ENCODE data around the gene KDF1. TPM values are rescaled to one million over a fixed set of nuclear protein-coding genes. Genes with fewer than 3 reads are reported as not detected.
A peak's percentile ranks its signal among the peaks of the same experiment; 100 is the strongest.

Gene KDF1, protein sequence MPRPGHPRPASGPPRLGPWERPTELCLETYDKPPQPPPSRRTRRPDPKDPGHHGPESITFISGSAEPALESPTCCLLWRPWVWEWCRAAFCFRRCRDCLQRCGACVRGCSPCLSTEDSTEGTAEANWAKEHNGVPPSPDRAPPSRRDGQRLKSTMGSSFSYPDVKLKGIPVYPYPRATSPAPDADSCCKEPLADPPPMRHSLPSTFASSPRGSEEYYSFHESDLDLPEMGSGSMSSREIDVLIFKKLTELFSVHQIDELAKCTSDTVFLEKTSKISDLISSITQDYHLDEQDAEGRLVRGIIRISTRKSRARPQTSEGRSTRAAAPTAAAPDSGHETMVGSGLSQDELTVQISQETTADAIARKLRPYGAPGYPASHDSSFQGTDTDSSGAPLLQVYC
- not detected in 2 replicates for total RNA-seq (2014; rRNA removed; shearing (Covaris generic))

DNA sequence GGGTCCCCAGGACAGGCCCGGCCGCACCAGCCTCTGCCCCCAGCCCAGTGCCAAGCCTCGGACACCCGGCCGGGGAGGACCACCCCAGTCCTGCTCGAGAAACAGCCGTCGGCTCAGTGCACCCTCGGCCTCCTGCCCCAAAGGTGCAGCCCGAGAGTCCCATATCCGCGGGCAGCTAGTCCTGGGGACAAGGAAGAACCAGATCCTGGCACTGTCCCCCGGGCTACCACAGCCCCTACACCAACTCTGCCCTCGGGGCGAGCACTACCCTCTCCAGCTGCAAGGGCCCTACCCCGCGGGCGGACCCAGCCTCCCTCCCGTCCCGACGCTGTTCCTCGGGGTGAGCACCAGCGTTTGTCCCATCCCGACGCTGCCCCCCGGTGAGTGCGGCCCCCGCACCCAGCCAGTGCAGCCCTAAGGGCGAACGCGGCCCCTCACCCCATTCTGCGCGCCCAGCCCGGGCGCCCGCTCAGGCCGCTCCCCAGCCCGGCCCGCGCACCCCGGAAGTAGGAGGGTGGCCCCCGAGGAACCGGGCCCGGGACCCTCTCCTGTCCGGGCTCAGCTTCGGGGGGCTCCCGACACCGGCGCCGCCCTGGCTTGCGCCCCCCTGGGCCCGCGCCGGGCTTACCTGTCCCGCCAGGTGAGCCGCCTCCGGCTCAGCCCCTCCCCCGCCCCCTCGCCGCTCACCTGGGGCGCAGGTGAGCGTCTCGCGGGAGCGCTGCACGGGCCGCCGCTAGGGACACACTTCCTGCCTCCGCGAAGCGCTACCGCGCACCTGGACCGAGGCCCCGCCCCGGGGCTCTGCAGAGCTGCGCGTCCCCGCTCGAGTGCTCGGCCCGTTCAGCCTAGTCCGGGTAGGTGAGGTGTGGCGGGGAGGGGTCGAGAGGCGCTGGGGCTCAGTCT is at the start of gene KDF1:
Gene KDF1 (minus strand): TSS at position 747 of the 903 bp plus-strand sequence. CDS start 8,088 bp downstream, outside the sequence.
- DNase-seq (ENCODE audit: low spot score), result no peak

DNA sequence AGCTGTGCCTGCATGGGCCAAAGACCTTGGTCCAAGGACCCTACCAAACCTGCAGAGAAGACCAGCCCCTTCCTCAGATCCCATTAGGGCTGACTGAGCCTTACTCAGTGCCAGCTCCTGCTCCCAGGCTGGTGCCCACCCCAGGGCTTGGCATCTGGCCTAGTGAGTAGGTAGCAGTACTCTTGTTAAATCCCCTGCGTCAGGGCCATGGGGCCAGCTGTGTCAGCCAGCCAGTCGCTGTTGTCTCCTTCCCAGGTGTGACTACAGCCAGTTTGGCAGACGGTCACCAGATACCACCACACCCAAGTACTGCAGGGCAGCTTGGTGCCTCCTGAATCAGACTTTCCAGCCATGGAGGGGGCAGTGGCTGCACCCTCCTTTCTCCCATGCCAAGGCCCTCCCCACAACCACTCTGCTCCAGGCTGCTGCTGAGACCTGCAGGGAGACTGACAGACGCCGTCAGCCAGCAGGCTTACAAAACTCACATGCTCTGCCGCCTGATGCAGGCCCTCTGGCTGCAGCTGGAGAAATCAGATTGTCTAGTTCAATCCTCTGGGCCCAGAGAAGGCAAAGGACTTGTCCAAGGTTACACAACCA is 49.4 kb upstream of the KDF1 start:
- DNase-seq (ENCODE audit: low spot score), result peak; percentile 55

DNA sequence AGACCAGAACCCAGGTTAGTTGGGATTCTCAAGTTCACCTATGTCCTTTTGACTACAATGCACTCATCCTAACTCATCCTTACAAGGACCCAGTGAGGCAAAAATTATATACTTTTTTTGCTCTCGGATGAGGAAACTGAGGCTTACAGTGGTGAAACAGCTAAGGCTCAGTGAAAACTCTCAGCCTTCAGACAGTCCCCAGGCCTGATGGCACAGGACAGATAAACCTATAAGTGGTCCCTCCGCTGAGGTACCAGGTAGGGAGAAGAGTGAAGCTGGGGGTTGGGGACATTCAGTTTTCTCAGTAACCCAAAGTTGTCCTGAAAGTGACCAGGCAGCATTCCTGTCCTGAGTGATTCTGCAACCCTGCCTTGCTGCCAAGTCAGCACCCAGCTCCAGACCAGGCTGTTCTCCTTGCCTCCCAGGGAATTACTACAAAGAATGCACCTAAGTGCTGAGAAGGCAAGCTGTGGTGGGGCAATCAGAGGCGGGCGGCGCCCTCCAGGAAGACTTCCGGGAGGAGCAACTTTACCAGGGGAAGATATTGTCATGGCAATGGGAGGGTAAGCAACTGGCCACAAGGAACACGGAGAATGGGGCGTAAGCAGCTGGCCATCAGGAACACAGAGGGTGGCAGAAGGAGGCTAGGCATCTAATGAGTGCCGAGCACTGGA is 47.8 kb upstream of the KDF1 start:
- no peak for DNase-seq (ENCODE audit: low spot score)

DNA sequence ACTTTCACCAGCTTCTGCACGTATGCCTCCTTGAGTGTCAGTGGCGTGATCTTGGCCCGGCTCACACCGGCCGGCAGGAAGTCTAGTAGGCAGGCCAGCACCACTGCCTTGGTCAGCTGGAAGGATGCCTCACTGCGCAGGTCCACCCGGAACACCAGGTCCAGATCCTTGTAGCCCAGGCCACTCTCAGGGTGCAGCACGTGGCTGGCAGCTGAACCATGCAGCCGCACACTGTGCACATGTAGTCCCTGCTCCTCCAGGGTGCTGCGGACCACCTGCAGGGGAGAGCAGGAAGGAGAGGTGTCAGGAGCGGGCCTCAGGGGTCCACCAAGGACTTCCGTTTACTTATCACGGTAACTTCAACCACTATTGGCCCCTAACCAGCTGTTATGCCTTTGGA is 46.4 kb upstream of the KDF1 start:
- no peak for DNase-seq (ENCODE audit: low spot score)

DNA sequence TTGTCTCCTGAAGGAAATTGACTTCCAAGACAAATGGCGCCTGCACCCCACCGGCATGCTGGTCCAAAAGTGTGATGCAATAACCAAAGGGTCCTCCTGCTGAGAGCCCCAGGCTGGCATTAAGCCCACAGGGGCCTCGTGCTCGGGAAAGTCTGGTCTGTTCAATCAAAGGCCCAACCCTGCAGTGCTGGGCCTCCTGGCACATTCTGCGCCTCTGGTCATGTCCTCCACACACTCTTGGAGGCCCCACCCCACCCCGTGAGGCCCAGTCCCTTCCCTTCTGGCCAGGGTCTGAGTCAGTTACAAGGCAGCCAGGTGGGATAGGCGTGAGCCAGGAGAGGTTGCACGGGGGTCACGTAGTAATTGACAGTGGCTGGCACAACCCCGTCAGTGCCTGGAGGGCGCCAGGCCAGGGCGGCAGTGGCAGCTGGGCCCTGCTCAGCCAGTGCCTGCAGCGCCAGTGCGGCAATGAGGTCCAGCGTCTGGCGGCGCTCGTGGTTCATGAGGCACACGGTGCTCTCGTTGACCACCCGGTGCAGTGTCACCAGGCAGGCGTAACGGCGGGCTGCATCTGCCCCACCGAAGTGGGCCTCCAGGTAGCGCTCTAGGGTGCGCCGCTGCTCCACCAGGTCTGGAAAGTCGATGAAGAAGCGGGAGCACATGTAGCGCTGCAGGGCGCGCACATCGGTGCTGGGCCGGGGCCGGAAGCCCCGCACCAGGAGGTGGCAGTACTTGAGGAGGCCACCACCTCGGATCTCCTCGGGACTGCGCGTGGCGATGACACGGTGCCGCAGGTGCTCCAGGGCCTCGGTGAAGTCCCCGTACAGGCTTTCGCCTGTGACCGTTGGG is 45.6 kb upstream of the KDF1 start:
- no peak for DNase-seq (ENCODE audit: low spot score)

DNA sequence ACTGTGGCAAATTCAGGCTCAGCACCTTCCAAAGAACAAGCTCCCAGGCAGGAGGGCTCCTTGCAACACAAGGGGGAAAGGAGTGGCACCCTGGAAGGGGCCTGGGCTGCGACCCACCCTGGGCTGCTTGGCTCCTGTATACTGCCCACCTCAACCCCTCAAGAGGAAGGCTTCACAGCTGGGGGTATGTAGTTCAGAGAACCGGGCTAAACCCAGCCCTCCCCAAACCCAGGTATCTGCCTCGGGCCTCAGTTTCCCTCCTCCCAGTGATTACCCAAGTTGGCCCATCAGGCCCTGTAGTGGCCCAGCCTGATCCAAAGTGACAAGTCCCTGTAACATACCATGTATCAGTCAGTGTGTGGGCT is 44.9 kb upstream of the KDF1 start:
- DNase-seq (ENCODE audit: low spot score), result no peak

DNA sequence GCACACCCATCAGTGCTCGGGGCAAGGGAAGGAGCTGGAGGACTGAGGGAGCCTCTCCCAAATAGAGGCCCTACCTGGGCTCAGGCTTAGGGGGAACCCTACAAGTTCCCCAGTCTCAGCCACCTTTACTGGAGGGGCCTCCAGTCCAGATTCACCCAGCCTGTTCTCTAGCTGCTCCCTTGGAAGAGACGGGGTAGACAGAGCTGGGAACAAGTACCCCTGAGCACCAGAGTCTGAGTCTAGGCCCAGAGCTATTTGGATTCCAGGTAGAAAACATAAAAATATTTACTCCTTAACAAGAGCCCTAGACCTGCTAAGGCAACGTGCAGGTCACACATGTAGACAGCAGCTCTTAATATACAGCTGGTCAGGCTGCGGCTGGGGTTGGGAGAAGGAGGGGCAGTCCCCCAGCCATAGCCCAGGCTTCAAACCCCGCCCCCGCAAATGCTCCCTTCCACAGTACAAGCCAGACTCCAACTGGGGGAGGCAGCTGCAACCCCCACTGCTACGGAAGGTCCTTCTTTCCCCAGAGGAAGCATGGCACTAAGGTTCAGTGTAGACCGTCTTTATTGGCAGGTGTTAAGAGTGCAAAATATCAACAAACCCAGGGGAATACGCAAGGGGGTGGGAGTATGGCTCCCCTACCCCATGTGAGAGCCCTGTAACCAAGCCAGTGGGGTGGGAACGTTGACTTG is 44.4 kb upstream of the KDF1 start:
- DNase-seq (ENCODE audit: low spot score), result no peak

DNA sequence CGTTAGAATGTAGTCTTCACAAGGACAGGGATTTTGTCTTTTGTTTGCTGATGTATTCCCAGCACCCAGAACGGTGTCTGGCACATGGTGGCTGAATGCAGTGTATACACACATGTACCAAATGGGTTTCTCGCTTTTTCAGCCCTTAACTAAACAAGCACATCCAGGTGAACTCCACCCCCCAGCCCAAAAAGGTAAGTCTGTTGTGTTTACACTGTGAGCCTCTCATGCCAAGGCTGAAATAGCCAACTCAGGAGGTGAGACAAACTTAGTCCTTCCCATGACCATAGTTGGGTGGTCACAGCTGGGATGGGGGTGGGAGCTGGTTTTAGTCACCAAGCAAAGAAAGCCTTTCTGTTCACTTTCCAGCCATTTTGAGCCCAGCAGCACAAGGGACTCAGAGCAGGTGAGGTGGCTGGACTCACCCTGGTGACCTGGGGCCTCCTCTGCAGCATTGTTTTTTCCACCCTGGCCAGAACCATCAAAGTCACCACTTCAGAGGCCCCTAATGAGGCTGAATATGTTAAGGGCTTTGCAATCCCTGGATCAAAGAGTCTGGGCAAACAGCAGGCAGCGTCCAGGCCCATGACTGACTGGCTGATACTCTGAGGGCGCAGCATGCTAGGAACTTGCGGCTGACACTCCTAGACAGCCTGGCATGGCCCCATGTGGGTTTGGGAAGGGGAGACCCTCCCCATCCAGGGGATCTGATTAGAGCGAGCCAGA is 43.6 kb upstream of the KDF1 start:
- DNase-seq (ENCODE audit: low spot score), result no peak

DNA sequence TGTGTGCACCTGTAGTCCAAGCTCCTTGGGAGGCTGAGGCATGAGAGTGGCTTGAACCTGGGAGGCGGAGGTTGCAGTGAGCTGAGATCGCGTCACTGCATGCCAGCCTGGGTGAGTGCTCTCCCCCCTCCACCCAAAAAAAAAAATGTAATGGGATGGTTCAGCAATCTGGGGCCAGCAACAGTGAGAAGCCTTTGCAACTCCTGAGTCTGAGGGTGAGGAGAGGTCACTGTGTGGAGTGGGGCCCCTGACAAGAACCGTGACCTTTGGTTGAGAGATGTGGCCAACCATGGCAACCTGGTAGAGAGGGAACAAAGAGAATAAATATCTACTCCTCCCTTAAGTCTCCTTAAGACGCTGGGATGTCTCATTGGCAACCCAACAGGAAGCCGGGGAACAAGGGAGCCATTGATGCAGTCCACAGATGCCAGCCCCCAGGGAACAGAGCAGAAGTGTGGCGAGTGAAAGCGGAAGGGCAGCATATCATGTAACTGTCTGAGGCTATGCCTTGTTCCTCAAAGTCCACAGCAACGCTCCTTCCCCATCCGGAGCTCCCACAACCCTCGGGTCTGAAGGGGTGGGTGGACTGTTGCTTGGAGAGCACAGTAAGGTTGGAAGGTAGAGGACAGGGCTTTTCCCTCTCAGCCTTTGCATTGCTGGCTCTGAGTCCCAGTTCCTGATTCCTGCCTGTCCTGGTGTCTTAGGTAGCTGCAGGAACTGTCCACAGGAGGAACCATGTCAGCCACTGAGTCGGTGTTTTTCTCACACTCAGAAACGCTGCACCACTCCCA is 41.5 kb upstream of the KDF1 start:
- DNase-seq (ENCODE audit: low spot score), result no peak

DNA sequence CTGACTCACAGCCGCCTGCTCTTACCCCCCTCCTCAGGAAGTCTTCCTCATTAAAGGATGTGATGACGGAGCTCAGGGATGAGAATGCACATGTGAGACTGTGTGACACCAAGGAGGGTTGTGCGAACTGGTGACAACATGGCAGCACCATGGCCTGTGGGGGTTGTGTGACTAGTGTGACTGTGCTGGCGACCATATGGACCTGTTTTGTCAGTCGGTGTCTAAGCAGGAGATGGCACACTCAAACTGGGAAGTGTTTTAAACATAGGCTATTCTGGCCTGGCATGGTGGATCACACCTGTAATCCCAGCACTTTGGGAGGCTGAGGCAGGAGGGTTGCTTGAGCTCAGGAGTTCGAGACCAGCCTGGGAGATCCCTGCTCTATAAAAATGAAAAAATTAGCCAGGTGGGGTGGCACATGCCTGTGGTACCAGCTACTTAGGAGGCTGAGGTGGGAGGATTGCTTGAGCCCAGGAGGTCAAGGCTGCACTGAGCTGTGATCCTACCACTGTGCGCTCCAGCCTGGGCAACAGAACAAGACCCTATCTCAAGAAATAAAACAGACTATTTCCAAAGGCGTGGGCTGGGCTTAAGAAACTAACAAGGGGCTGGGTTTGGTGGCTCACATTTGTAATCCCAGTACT is 40.7 kb upstream of the KDF1 start:
- peak; percentile 83 for DNase-seq (ENCODE audit: low spot score)

DNA sequence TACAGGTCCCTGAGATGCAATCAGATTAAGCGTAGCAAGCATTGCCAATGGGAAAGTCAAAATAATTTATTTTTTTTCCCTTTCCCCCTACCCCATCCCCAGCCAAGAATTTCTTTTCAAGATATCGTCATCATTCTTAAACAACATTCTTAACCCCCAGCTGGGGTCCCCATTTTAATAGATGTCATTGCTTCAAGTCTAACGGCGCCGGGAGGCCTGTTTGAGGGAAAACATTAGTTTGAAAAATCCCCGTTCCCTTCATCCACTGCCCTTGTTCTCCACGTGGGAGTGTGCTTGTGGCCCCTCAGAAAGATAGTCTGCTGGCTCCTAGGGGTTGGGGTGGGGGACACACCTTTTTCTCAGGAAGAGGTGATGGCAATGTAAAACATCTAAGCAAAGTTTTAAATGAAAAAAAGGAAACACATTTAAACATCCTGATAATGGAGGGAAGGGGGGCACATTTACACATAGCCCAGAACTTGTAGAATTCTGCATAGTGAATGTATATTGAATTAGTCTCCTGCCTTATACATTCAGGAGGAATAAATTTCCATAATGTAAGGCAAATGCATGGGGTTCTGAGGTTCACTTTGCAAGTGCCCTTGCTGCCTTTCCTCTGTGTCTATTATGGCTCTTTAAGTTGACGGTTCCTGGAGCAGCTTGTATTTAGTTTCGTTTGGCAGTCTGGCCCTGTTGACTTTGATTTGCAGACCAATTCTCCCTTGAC is 40.0 kb upstream of the KDF1 start:
- no peak for DNase-seq (ENCODE audit: low spot score)

DNA sequence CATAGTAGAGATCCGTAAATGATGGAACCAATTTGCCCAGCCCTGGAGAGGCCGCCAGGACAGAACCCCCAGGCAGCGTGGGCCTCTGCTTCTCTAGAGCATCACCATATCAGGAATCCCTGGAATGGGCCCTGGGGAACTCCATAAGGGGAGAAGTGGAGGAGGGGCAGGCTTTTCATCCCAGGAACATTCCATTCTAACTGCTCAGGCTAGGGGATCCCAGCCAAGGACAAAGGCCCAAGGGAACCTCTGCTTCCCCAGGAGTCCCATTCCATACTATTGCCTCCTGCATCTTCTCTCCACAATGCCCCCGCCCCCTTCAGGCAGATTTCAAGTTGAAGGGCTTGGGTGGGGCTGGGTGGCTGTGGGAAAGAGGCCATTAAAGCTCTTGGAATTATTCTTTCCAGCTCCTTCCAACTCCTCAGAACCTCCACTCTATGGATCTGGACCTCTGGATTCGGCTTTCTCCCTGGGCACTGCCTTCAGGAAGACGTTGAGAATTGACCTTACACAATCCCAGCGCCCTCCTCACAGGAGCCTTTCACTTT is 39.2 kb upstream of the KDF1 start:
- DNase-seq (ENCODE audit: low spot score), result peak; percentile 96

DNA sequence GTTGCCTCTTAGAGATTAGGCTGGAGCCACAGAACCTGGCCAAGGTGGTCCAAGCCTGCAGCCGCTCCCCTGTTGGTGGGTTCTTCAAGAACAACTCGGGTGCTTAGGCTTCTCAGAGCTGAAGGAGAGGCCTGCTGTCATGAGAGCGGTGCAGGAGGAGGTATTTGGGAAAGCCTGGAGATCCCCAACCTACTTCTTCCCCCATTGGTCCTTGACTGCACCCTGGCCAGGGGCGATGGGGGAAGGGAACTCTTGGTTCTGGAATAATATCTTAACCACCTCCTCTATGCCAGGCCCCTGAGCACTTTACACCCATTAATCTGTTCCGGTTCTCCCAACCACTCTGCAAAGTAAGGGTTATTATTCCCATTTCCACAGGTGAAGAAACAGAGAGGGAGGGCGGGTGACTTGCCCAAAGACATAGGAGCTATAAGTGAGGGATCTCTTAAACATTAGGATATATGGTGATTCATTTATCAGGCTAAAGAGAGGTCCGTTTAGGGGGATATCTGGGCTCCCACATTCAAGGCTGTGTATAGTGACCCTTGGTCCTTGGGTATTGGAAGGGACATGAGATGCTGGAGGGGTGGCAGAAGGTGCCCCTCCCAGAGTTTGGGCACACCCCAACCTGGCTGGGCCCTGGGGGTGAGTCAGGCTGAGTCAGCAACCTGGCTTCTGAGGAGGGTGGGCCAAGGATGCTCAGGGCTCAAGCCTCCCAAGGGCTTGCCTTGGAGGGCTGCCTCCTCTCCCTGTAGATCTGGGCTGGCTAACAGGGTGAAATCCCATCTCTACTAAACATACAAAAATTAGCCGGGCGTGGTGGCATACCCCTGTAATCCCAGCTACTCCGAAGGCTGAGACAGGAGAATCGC is 38.4 kb upstream of the KDF1 start:
- DNase-seq (ENCODE audit: low spot score), result peak; percentile 63

DNA sequence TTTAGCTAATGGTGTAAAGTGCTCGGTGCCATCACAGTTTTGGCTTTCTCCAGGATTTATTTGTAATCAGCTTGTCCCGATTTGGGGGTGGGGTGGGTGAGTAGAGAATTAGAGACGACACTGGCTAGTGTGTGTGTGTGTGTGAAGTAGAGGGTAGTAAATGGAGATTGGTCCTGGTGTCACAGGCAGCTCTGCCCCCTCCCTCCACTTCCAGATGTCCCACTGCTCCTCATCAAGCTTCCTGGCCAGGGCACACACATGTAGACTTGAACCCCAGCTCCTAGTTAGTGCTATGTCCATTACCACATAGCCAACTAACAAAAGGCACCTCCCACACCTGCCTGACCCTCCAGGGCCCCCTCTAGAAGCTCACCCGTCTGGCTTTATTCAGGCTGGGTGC is 36.4 kb upstream of the KDF1 start:
- no peak for DNase-seq (ENCODE audit: low spot score)

DNA sequence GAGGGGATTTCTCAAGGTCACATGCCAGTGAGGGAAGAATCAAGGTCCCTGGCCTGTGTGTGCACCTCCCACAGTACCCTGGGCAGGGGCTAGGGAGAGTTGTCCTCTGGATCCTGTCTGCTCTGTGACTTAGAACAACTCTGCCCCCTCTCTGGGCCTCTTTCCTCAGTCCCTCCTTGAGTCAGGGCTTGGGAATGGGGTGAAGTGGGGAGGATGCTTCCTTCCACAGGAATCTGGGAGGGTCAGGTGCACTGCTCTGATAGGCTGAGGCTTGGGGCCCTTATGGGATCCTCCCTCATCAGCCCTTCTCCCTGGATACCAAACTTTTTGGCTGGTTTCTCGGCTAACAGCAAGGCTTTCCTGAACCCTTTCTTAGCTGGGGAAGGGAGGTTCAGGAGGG is 35.8 kb upstream of the KDF1 start:
- DNase-seq (ENCODE audit: low spot score), result no peak

DNA sequence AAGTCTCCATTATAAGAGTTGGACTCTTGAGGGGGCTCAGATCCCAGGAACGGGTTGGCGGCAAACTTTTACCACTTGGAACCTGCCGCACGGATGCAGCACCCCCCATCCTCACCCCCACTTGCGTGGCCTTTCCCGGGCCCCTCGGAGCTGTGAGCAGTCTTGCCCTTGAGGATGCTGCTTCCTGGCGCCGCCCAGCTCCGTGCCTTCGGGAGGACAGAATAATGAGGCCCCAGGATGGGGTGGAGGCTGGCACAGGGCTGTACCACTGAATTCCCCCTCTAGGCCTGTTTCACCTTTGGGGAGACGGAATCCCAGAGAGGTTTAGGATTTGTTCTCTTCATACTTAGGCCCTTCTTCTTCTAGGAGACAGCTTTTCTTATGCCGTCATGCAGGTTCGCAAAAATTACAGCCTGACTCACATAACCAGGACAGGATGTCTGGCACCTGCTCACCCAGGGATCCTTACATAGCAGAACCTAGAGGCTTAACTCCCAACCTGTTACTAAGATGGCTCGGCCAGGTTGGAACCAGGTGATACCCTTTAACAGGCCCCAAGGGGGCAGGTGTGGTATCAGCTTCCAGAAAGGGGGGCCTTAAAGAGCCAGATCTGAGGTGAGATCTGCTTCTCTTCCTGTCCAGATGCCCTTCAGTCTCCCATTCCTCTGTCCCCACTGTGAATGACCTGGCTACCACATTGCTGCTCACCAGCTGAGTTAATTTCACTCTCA is 34.7 kb upstream of the KDF1 start:
- DNase-seq (ENCODE audit: low spot score), result no peak

All from A172 (cell line).